K562 (cell line): ENCODE measurements around the gene GPX2. TPM values are rescaled to one million over a fixed set of nuclear protein-coding genes. Genes with fewer than 3 reads are reported as not detected.
A peak's percentile ranks its signal among the peaks of the same experiment; 100 is the strongest.

Experiments
- ATAC-seq: fragments of 200-7000 bp; cut with Tn5 transposase; 3 replicates; pipeline ENCODE4 v1.9.1; 2020; ENCODE audit warnings: moderate library complexity
- BruUV-seq: library from RNA; stranded (reverse); fragments of 400-500 nt; replicated peaks from 2 replicates; lab custom pipeline; 2021; lab: Mats Ljungman, UMichigan
- CTCF ChIA-PET: fragments of 300-600 bp; formaldehyde crosslinking; extraction: SDS; loops from one replicate; lab custom pipeline; 2021; ENCODE audit warnings: low intra/inter-chr PET ratio; lab: Yijun Ruan, JAX
- POLR2A ChIA-PET: fragments of 300-600, 350-650 bp; sonication (Branson Sonifier 250); formaldehyde crosslinking; extraction: SDS; loops from one replicate; lab custom pipeline; 2021; ENCODE audit warnings: antibody characterized with exemption, inconsistent platforms; lab: Yijun Ruan, JAX
- DNase-seq, 4 experiments: peaks; one replicate each; pipeline versions ENCODE4 v3.0.0 to v3.0.0-alpha.2; 2011 to 2018; ENCODE audit warnings: low spot score in 3 of 4, mixed read lengths in 3 of 4; ENCODE audit errors: extremely low read depth in 1 of 4
- FAIRE-seq: peaks from 2 replicates; lab custom pipeline; 2011; peaks lifted over from hg19 to GRCh38; lab: Jason Lieb, UNC
- H2AFZ ChIP-seq: 2 replicates; pipeline ENCODE4 v1.6.0; 2011; ENCODE audit warnings: low read depth, low read length, control low read depth, inconsistent platforms
- H3K27ac ChIP-seq: fragments of 200-600 bp; 3 replicates; pipeline ENCODE4 v1.8.0; 2011; ENCODE audit warnings: low read depth, mild to moderate bottlenecking, control low read depth, inconsistent platforms, low read length, moderate library complexity, mixed read lengths; ENCODE audit errors: extremely low read depth
- H3K27me3 ChIP-seq, 2 experiments: fragments of 300-600 bp in 1 of 2; 2 replicates in 1 of 2; 3 replicates in 1 of 2; pipeline versions ENCODE4 v1.6.0 to v1.8.0; 2011; ENCODE audit warnings: inconsistent platforms in 2 of 2, low read length in 2 of 2, mild to moderate bottlenecking in 1 of 2, mixed read lengths in 1 of 2, moderate library complexity in 1 of 2; ENCODE audit not compliant: control insufficient read depth in 2 of 2, insufficient read depth in 2 of 2
- H3K36me3 ChIP-seq: fragments of 300-600 bp; 3 replicates; pipeline ENCODE4 v1.8.0; 2011; ENCODE audit warnings: mild to moderate bottlenecking, low read length, inconsistent platforms; ENCODE audit not compliant: control insufficient read depth, insufficient read depth
- H3K4me1 ChIP-seq, 2 experiments: fragments of 200-600 bp in 1 of 2; replicated peaks in 1 of 2; 2 replicates in 1 of 2; 3 replicates in 1 of 2; pipeline versions ENCODE4 v1.5.1 to v1.8.0; 2011; ENCODE audit warnings: inconsistent platforms in 2 of 2, low read length in 2 of 2, mild to moderate bottlenecking in 1 of 2, mixed read lengths in 1 of 2, moderate library complexity in 1 of 2; ENCODE audit not compliant: control insufficient read depth in 2 of 2, insufficient read depth in 2 of 2
- H3K4me2 ChIP-seq: 2 replicates; pipeline ENCODE4 v1.6.1; 2011; ENCODE audit warnings: low read length, control low read depth, inconsistent platforms, mixed read lengths; ENCODE audit not compliant: insufficient read depth
- H3K4me3 ChIP-seq: fragments of 200-600 bp; sonication (generic), shearing (Covaris generic); 2 replicates; pipeline ENCODE4 v1.5.1; 2016; ENCODE audit warnings: control low read depth, inconsistent platforms
- H3K79me2 ChIP-seq: fragments of 200-600 bp; 3 replicates; pipeline ENCODE4 v1.8.0; 2011; ENCODE audit warnings: low read length, inconsistent platforms; ENCODE audit not compliant: control insufficient read depth, insufficient read depth
- H3K9ac ChIP-seq, 2 experiments: 2 replicates each; pipeline versions ENCODE4 v1.6.0 to v1.6.1; 2011; ENCODE audit warnings: low read depth in 2 of 2, low read length in 2 of 2, control low read depth in 1 of 2, inconsistent platforms in 1 of 2, mild to moderate bottlenecking in 1 of 2, mixed read lengths in 1 of 2; ENCODE audit not compliant: insufficient read depth in 1 of 2
- H3K9me1 ChIP-seq: one replicate; pipeline ENCODE4 v1.6.0; 2011; ENCODE audit warnings: inconsistent platforms, mild to moderate bottlenecking, low read length, moderate library complexity; ENCODE audit not compliant: control insufficient read depth, insufficient read depth
- H3K9me3 ChIP-seq: replicated peaks from 2 replicates; pipeline ENCODE4 v1.5.1; 2011; ENCODE audit warnings: low read depth, low read length, inconsistent platforms; ENCODE audit not compliant: control insufficient read depth, insufficient read depth
- H4K20me1 ChIP-seq: replicated peaks from 2 replicates; pipeline ENCODE4 v1.6.1; 2011; ENCODE audit warnings: low read length, inconsistent platforms, mixed read lengths; ENCODE audit not compliant: control insufficient read depth, insufficient read depth
- ARNT ChIP-seq, 2 experiments: fragments of 450-650 bp; IDR thresholded peaks; 2 replicates each; pipeline ENCODE4 v1.6.1; 2016; ENCODE audit warnings: mild to moderate bottlenecking in 1 of 2
- HNRNPUL1 ChIP-seq: fragments of 200-400 bp; formaldehyde crosslinking; IDR thresholded peaks from 2 replicates; pipeline ENCODE4 v1.6.1; 2017; ENCODE audit warnings: low read length
- MCM5 ChIP-seq: fragments of 450-650 bp; IDR thresholded peaks from 2 replicates; pipeline ENCODE4 v1.6.1; 2016; ENCODE audit warnings: low read depth
- MEIS2 ChIP-seq: fragments of 450-650 bp; IDR thresholded peaks from 2 replicates; pipeline ENCODE4 v1.6.1; 2014; ENCODE audit warnings: mild to moderate bottlenecking; ENCODE audit not compliant: partially characterized antibody
- MIER1 ChIP-seq: fragments of 450-650 bp; IDR thresholded peaks from 2 replicates; pipeline ENCODE4 v1.6.1; 2016; ENCODE audit warnings: antibody characterized with exemption, mild to moderate bottlenecking, low read depth
- MLX ChIP-seq, 2 experiments: fragments of 450-650 bp in 1 of 2; sonication (generic) in 1 of 2; formaldehyde crosslinking; conservative IDR thresholded peaks; 2 replicates each; pipeline versions ENCODE4 v1.4.0 to v1.8.1; 2020 to 2022; ENCODE audit warnings: mild to moderate bottlenecking in 1 of 2, missing genetic modification reagents in 1 of 2
- MTA3 ChIP-seq: fragments of 450-650 bp; formaldehyde crosslinking; IDR thresholded peaks from 2 replicates; pipeline ENCODE4 v1.6.1; 2017; ENCODE audit warnings: mild to moderate bottlenecking, borderline replicate concordance
- PHF21A ChIP-seq: fragments of 450-650 bp; IDR thresholded peaks from 2 replicates; pipeline ENCODE4 v1.6.1; 2017; ENCODE audit warnings: low read depth, borderline replicate concordance
- PRPF4 ChIP-seq: fragments of 200-400 bp; formaldehyde crosslinking; IDR thresholded peaks from one replicate; pipeline ENCODE4 v1.6.1; 2017; ENCODE audit warnings: low read length, low read depth, mild to moderate bottlenecking; ENCODE audit not compliant: insufficient read depth, poor library complexity, severe bottlenecking
- SAP30 ChIP-seq: fragments of 200-600 bp; sonication (generic); IDR thresholded peaks from 2 replicates; pipeline ENCODE4 v1.6.1; 2012; ENCODE audit warnings: borderline replicate concordance, low read depth, mild to moderate bottlenecking, moderate library complexity, low read length, control low read depth, inconsistent platforms; ENCODE audit not compliant: insufficient read depth, poor library complexity, severe bottlenecking
- TAF7 ChIP-seq: fragments of 450-650 bp; IDR thresholded peaks from 2 replicates; pipeline ENCODE4 v1.6.1; 2016; ENCODE audit warnings: missing genetic modification characterization, missing compliant biosample characterization
- ZBTB1 ChIP-seq: sonication (generic); formaldehyde crosslinking; IDR thresholded peaks from 2 replicates; pipeline ENCODE4 v1.8.1; 2023; ENCODE audit warnings: missing genetic modification reagents, low read depth, mild to moderate bottlenecking, borderline replicate concordance
- ZFP36 ChIP-seq: fragments of 150-350 bp; IDR thresholded peaks from 2 replicates; pipeline ENCODE4 v1.6.1; 2018; ENCODE audit warnings: low read length, low read depth; ENCODE audit not compliant: partially characterized antibody
- ZKSCAN1 ChIP-seq: fragments of 150-350 bp; IDR thresholded peaks from 2 replicates; pipeline ENCODE4 v1.6.1; 2016; ENCODE audit warnings: low read depth, low read length
- ZNF184 ChIP-seq: sonication (generic); formaldehyde crosslinking; IDR thresholded peaks from 2 replicates; pipeline ENCODE4 v1.5.0; 2020; ENCODE audit warnings: missing genetic modification reagents
- ZNF584 ChIP-seq: fragments of 200-800 bp; sonication (Bioruptor generic); IDR thresholded peaks from 2 replicates; pipeline ENCODE4 v1.6.1; 2016; ENCODE audit warnings: low read depth, mild to moderate bottlenecking, missing genetic modification characterization, missing compliant biosample characterization
- ZNF699 ChIP-seq: fragments of 250-450 bp; sonication (Bioruptor Pico); IDR thresholded peaks from 2 replicates; pipeline ENCODE4 v1.8.0; 2021; ENCODE audit warnings: mild to moderate bottlenecking, moderate library complexity; ENCODE audit not compliant: insufficient replicate concordance
- ZNF778 ChIP-seq: fragments of 450-650 bp; formaldehyde crosslinking; IDR thresholded peaks from 2 replicates; pipeline ENCODE4 v1.4.0; 2020; ENCODE audit warnings: mild to moderate bottlenecking, moderate library complexity
- WGBS: fragments of 100-300 bp; shearing (Covaris generic); methylation state at CpG from one replicate; pipeline ENCODE4 v1.1.6; 2016; ENCODE audit warnings: low coverage, mixed read lengths; ENCODE audit not compliant: insufficient coverage; ENCODE audit errors: missing lambda C conversion rate; 5-methylcytosine and 5-hydroxymethylcytosine counted together
- in situ Hi-C: fragments of 300-500 bp; cut with MboI; formaldehyde crosslinking; loops from 4 replicates; pipeline ENCODE4 v1.15.0; 2018; ENCODE audit warnings: inconsistent platforms, mixed read lengths
- intact Hi-C: fragments of 100-400 bp; cut with micrococcal nuclease; formaldehyde crosslinking; loops from 2 replicates; pipeline ENCODE4 v1.14.2; 2022
- polyA plus RNA-seq, 8 experiments: library from polyadenylated mRNA; depleted of rRNA in 4 of 8; stranded (reverse) in 5 of 8; unstranded in 3 of 8; fragments of >200 nt; fragmentation: Nextera tagmentation in 2 of 8; fragmentation: Illumina TruSeq in 1 of 8; extraction: Ambion mirVana in 2 of 8; extraction: Trizol in 1 of 8; gene quantifications; 2 replicates each; pipeline versions ENCODE4 v1.2.1 to v1.2.3, GENCODE V29; 2011 to 2014; ENCODE audit warnings: inconsistent platforms in 1 of 8, missing spikeins in 1 of 8
- total RNA-seq, 7 experiments: library from RNA; depleted of rRNA in 6 of 7; stranded (reverse); fragments of >200 nt in 6 of 7; fragmentation: Illumina TruSeq in 2 of 7; extraction: Trizol in 2 of 7; gene quantifications; 2 replicates each; pipeline versions ENCODE4 v1.2.1 to v1.2.3, GENCODE V29; 2011 to 2021; ENCODE audit warnings: low replicate concordance in 1 of 7

Gene GPX2
- total and polyA plus RNA-seq, 9 of the 15 experiments (the other 6 are each of a cell fraction or from before 2014, with no cell fraction given): 0.24 TPM; not detected in 8

GRCh38 chr14:64946310-64947045, 3.9 kb upstream of the GPX2 start (continued):
- TF ChIP-seq ZFP36 (no peak), MEIS2 (peak; percentile 83), ZNF778 (CRISPR knock-in tag) (no peak), SAP30 (no peak), ZKSCAN1 (no peak), PRPF4 (no peak), MCM5 (no peak), ZNF184 (CRISPR knock-in tag) (no peak), ZNF699 (CRISPR knock-in tag) (no peak)
- TF ChIP-seq, all 486 proteins: peak for 4

- H3K27ac ChIP-seq: no peak overlapping the region
- no peaks in the 10 kb centered on the region for H3K36me3 ChIP-seq
- DNase-seq: no peak
- intact Hi-C loops: no loop called here
- 71% methylated on average over 12 of the region's 12 CpGs for WGBS
- no peaks in the 10 kb centered on the region for H3K9me3 ChIP-seq
- no peaks in the 10 kb centered on the region for H3K9me1 ChIP-seq
- ATAC-seq: no peak
- H3K79me2 ChIP-seq: no peaks in the 10 kb centered on the region
- H3K27me3 ChIP-seq: no peaks in the 10 kb centered on the region
- in situ Hi-C loops: no loop called here
- H2AFZ ChIP-seq: no peak overlapping the region
- no peaks in the 10 kb centered on the region for H4K20me1 ChIP-seq
- POLR2A ChIA-PET: interaction anchor here (1.5 kb wide), 1 partner anchor 13 kb away, joined by 5 read pairs; no protein-coding TSS in a partner anchor
- H3K4me3 ChIP-seq: no peak overlapping the region
- no peak overlapping the region for H3K9ac ChIP-seq
- H3K4me1 ChIP-seq: no peaks in the 10 kb centered on the region; a peak in 2 of 5 replicates
- FAIRE-seq: no peak
- CTCF ChIA-PET: no interaction called here
- no TSS peak for BruUV-seq
- no peak overlapping the region for H3K4me2 ChIP-seq
- TF ChIP-seq ZNF584 (CRISPR knock-in tag): no peak
- TF ChIP-seq MIER1: no peak
- no peak for TF ChIP-seq MLX (CRISPR knock-in tag; conservative IDR thresholded peaks at IDR 0.05)
- TF ChIP-seq PHF21A: no peak
- TF ChIP-seq HNRNPUL1: no peak
- TF ChIP-seq ZBTB1 (CRISPR knock-in tag): no peak
- no peak for TF ChIP-seq TAF7 (tag)
- TF ChIP-seq ARNT (IDR thresholded peaks at IDR 0.05): no peak
- no peak for TF ChIP-seq MTA3
Measured at GRCh38 chr14:64945431-64946178, 3.1 kb upstream of the GPX2 start.
